GM21717 (cell line): Measurements from ENCODE around the gene MYOZ3.

Experiments
- ATAC-seq: cut with Tn5 transposase; IDR thresholded peaks from one replicate; pipeline ENCODE4 v1.9.1; 2021; ENCODE audit warnings: mild to moderate bottlenecking, moderate library complexity; ENCODE audit not compliant: unreplicated experiment

The MYOZ3 gene

DNA sequence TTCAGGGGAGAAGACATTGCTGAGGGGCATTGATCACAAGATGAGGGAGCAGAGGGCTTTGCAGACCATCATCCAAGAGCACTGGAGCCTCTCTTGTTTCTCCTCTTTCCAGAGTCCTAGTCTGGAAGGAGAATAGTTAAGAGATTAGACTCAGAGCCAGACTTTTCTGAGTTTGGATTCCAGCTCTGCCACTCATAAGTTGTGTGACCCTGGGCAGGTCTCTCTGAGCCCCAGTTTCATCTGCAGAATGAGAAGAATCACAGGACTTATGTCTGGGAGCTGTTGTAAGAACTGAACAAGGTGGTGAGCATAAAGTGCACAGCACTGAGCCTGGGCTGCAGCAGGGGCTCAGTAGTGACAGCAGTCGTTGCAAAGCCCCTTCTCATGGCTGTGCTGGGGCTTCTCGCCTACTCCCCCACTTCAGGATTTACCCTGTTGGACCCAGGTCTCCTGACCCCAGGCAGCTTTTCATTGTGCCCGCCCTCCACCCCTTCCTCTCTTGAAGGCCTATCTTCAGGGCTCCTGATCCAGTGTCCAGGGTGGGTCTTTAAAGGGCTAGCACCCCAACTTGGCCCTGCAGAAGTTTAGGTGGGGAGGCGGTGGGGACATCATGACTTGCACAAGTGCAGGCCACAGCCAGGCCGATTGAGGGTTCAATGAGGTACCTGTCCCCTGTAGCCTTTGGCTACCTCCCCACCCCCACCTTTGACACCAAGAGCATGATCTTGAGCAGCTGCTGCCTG, 19.1 kb upstream of the MYOZ3 start:
- no peak for ATAC-seq

DNA sequence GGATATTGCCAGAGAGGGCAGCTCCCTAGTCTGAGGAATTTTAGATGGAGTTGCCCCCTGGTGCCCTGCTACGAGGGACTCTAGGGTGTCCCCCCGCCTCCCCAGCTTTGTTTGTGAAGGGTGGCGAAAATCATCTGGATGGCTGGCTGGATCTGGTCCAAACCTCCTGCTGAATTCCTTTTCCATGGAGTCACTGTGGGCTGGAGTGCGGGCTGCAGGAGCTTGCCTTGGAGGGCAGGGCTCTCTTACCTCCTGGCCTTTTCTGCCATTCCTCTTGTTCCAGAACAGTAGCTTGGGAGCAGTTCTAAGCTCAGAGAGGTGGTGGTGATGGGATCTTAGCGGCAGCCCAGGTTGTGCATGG, 18.5 kb upstream of the MYOZ3 start:
- ATAC-seq: no peak

- no peak for ATAC-seq
Observed at GRCh38 chr5:150642991-150643710, 17.9 kb upstream of the MYOZ3 start.

DNA sequence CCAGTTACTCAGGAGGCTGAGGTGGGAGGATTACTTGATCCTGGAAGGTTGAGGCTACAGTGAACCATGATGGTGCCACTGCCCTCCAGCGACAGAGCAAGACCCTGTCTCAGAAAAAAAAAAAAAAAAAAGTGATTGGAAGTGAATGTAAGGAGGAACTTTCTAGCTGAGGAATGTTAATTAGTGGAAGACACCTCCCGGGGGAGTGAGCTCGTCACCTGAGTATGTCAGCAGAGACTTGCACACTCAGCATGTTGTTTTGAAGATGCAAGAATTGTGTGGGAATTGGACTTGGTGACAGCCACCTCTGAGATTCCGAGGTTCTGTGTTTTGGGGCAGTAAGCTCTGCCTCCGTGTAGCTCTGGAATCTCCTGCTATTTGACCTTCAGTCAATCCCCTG, 17.0 kb upstream of the MYOZ3 start:
- no peak for ATAC-seq

DNA sequence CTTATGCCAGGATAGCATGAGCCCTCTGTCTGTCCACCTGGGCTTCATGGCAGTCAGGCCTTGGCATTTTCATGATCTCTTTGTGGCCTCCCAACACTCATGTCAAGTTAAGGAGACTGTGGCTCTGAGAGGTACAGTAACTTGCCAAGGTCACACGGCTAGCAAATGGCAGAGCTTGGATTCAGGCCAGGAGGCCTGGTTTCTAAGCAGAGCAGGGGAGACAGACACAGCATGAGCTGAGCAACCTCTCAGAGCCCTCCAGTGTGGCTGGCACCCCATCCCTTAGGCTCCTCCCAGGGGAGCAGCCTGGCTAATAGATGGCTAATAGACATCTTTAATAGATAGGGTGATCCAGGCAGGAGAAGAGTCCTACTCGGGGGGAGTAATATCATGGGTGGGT, 16.5 kb upstream of the MYOZ3 start:
- ATAC-seq: no peak

DNA sequence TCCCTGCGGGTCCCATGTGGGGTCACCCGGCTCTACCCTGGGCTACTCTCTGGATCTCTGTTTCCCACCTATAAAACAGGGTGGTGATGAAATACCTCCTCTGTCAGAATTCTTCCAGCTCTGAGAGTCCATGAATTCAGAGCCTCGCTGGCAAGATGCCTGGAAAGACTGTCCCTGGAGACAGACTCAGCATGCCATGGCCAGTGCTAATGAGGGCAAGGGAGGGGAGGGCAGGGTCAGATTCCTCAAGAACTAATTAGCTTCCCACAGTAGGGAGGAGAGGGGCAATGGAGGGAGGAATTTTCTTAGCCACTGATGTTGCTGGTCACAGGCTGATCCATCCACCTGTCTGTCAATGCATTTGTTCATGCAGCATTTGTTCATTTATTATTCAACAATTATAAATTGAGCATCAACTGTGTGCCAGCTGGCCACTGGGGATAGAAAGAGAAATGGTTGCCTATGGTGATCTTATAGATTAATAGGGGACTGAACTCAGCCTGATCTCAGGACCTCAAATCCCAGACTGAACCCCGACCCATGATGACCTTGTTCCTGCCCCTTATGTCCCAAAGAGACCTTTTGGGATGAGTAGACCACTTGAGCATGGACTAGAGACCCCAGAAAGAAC, 15.9 kb upstream of the MYOZ3 start:
- no peak for ATAC-seq

- ATAC-seq: no peak
Observed at GRCh38 chr5:150647275-150648251, 13.5 kb upstream of the MYOZ3 start.

GRCh38 chr5:150648294-150649107, 12.6 kb upstream of the MYOZ3 start:
- ATAC-seq: no peak

GRCh38 chr5:150649108-150650020, 11.7 kb upstream of the MYOZ3 start:
- no peak for ATAC-seq

- ATAC-seq: no peak
Observed at GRCh38 chr5:150650021-150651006, 10.7 kb upstream of the MYOZ3 start.

- no peak for ATAC-seq
Observed at GRCh38 chr5:150651382-150651781, 9.7 kb upstream of the MYOZ3 start.

DNA sequence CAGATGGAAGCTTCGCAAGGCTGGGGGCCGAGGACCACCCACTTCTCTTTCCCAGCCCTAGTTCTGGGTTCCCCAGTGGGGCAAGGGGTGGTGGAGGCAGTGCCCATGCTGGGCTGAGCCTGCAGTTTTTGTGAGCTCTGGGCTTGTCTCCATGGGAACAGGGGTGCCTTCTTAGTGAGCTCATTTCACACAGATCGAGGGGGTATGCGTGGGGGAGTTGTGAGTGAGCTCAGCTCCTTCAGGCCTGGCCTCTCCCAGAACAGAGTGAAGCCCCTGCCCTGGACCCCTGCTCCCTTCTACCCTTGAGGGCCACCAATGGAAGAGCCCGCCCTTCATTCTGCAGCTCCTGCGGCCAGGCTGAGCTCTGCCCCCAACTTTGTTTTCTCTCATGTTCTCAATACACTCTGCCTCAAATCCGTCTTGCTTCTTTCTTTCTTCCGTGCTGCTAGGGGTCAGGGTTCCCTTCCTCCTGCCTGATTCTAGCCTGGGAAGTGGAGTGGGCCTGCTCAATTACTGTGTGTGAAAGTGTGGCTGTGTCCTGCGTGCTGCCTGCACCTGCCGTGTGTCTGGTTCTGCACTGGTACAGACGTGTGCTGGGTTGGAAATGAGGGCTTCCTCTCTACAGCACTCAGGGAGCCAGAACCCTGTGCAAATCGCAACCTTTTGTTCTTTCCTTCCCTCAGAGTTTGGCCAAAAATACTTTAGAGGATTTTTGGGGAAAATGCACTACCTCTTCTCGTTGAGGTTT, 9.0 kb upstream of the MYOZ3 start:
- ATAC-seq: no peak

DNA sequence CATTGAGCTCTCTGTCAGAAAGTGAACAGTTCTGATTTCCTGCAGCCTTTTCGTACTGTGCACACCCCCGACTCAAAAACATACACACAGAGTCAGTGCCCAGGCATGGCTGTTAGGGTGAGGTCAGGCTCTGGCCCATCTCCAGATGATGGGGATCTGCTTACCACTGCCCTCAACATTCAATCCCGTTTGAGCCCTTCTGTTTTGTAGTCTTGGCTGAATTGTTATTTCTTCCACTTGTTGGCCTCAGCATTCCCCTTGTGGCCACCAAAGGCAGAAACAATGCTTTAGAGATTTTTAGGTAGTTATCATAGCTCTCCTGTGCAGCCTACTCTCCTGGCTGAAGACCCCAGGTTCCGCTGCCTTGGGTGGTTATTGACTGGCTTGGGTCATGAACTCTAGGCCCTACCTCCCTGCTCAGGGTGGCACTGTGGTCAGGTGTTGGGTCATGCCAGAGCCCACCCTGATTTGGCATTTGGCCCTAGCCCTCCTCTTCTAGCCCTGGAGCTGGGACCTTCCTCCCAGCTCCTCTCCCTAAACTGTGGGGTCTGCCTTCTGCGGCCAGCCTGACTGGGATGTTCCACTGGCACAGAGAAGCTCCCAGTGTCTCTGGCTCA, 7.8 kb upstream of the MYOZ3 start:
- no peak for ATAC-seq

DNA sequence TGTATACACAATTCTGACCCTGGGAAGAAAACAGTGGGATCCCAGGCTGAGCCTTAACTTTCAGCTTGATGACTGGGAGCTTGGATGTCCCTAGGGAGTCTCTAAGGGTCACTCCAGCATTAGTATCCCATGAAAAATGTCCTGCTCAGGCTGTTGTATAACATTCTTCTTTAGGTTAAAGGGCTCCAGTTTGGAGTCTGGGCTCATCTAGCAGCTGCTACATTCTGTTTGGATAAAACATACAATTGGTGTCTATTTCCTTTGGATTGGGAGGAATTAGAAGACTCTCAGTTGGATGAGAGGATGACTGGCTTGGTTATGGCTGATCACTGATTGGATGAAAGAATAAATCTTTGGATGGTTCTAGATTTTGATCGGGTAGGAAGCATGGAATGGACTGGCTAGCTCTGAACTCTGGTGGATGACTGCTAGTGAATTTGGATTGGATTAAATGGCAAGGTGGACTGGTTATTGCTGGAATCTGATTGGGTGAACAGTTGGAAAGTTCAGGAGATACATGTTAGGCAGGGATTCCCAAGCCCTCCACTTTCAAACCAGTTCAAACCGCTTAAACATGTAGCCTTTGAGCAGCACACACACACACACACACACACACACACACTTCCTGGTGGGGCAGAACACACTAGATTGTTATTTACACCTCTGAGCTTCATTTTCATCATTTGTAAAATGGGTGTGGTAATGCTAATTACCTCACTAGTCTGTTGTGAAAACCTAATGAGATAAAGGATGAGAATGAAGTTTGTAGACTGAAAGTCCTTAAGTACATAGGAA, 7.1 kb upstream of the MYOZ3 start:
- no peak for ATAC-seq

DNA sequence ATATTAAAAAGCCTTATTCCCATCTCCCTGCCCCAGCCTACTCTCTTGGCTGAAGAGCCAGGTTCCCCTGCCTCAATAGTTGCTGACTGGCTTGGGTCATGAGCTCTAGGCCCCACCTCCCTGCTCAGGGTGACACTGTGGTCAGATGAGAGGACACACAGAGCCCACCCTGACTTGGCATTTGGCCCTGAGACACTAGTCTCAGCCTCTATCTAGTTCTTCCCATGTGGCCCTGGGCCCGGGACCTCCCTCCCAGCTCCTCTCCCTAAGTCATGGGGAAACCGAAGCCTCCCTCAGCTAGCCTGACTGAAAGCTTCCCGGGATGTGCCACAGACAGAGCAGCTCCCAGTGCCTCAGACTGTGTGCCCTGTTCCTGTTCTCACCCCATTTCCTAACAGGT, 5.8 kb upstream of the MYOZ3 start:
- no peak for ATAC-seq
